Measurements from ENCODE around the gene CDIPT.

- no peak for TF ChIP-seq CTCF (IDR thresholded peaks at IDR 0.05)
- no peak for TF ChIP-seq POLR2A (IDR thresholded peaks at IDR 0.05)
Measured at GRCh38 chr16:29878172-29878571, 15.1 kb upstream of the CDIPT start.
